Measurements from ENCODE around the gene SEMA4B. TPM values are rescaled to one million over a fixed set of nuclear protein-coding genes. Genes with fewer than 3 reads are reported as not detected.
"Not testable (repeated sequence)": the region's sequence is repeated elsewhere in the genome, so short reads cannot be mapped to it uniquely, and the experiment has no call there.

SEMA4B gene
- 1 to 10 TPM; 4.7 to 8.2 (median 7.7) TPM for total RNA-seq

- DNase-seq (peak; percentile 58), ATAC-seq (peak; percentile 95 to 96)
- Mint-ChIP-seq H3K9me3 (no peaks in the 10 kb centered on the region), H3K4me1 (ENCODE audit: low read depth) (peaks cover 24% of the 10 kb centered on the region), H3K36me3 (ENCODE audit: insufficient read depth) (no peaks in the 10 kb centered on the region), H3K27me3 (ENCODE audit: low read depth) (no peaks in the 10 kb centered on the region), H3K4me3 (peak within 1 kb of the TSS; percentile 87)
Observed at GRCh38 chr15:90201130-90201943, at the start of gene SEMA4B. SEMA4B (plus strand) TSS chr15:90201330; CDS start chr15:90201579, 249 bp downstream.

DNA sequence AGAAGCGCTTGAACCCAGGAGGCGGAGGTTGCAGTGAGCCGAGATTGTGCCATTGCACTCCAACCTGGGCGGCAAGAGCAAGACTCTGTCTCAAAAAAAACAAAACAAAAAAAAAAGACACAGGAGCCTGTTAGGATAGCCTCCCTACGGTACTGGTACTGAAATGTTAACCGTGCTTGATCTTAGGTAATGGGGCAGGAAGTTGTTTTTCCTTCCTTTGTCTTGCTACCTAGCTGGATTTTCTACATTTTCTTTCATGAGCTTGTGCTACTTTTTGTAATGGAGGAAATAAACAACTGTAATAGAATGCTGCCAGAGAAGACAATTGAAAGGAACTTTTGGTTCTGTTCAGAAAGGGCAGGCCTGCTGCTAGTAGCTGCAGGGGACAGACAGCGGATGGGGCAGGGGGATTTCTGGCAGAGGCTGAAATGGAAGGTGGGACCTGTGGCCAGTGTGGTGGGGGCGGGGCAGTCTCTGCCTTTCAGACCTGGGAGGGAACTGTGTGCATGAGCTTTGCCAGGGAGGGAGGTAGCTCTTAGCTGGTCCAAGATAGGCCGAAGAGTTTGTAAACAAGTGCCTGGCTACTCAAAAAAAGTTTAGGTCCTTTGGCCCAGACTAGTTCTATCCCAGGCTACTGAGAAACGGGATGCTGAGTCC is 49.0 kb upstream of the SEMA4B start:
- H3K9me3 Mint-ChIP-seq = no peaks in the 10 kb centered on the region
- no peaks in the 10 kb centered on the region for H3K36me3 Mint-ChIP-seq (ENCODE audit: insufficient read depth)
- no peaks in the 10 kb centered on the region for H3K27me3 Mint-ChIP-seq (ENCODE audit: low read depth)
- ATAC-seq = no peak
- no peak for DNase-seq
- no peaks in the 10 kb centered on the region for H3K4me1 Mint-ChIP-seq (ENCODE audit: low read depth)
- no peak overlapping the region for H3K4me3 Mint-ChIP-seq

- Mint-ChIP-seq H3K4me3 (no peak overlapping the region), H3K9me3 (no peaks in the 10 kb centered on the region), H3K4me1 (ENCODE audit: low read depth) (peaks cover 7% of the 10 kb centered on the region), H3K27me3 (ENCODE audit: low read depth) (no peaks in the 10 kb centered on the region), H3K36me3 (ENCODE audit: insufficient read depth) (no peaks in the 10 kb centered on the region)
- ATAC-seq (no peak), DNase-seq (no peak)
Observed at GRCh38 chr15:90153658-90154057, 47.5 kb upstream of the SEMA4B start.

- Mint-ChIP-seq H3K4me3 (no peak overlapping the region), H3K4me1 (ENCODE audit: low read depth) (peaks cover 7% of the 10 kb centered on the region), H3K36me3 (ENCODE audit: insufficient read depth) (no peaks in the 10 kb centered on the region), H3K9me3 (no peaks in the 10 kb centered on the region), H3K27me3 (ENCODE audit: low read depth) (no peaks in the 10 kb centered on the region)
- DNase-seq (no peak), ATAC-seq (no peak)
Observed at GRCh38 chr15:90154246-90154645, 46.9 kb upstream of the SEMA4B start.

DNA sequence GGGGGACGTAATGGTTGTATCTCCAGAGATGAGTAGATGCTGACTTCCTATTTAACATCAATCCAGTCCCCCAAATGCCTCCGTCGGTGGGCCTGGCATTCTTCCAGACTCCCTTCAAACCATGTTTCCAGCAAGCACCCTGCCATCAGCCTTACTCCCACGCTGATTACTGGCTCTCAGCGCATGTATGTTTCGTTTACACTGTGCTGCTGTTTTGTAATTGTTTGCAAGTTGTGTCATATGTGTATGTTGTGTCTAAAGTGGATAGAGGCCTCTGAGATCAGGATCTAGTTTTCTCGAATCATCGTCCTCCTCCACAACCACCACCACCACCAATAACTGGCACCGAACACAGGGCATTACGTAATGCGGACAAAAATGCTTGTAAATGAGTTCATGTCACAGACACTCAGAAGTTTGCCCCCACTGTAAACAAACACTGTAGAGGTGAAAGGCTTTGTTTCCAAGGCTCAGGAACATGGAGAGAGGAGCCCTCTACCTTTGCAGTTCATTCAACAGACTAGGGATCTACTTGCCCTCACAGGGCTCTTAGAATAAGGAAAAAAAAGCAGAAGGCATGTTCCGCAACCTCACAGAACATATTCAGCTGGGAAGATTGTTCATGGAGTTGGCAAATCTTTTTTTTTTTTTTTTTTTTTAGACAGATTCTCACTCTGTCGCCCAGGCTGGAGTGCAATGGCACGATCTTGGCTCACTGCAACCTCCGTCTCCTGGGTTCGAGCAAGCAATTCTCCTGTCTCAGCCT is 46.1 kb upstream of the SEMA4B start:
- no peaks in the 10 kb centered on the region for H3K36me3 Mint-ChIP-seq (ENCODE audit: insufficient read depth)

GRCh38 chr15:90159213-90159612 is 41.9 kb upstream of the SEMA4B start:
- Mint-ChIP-seq H3K9me3 (no peaks in the 10 kb centered on the region), H3K4me1 (ENCODE audit: low read depth) (peaks cover 7% of the 10 kb centered on the region), H3K27me3 (ENCODE audit: low read depth) (peaks cover 5% of the 10 kb centered on the region), H3K4me3 (no peak overlapping the region), H3K36me3 (ENCODE audit: insufficient read depth) (no peaks in the 10 kb centered on the region)
- ATAC-seq (no peak), DNase-seq (no peak)

More for the DNA sequence above, 46.1 kb upstream of the SEMA4B start:
- DNase-seq (no peak), ATAC-seq (no peak)
- H3K4me1 Mint-ChIP-seq (ENCODE audit: low read depth) = peaks cover 7% of the 10 kb centered on the region
- H3K9me3 Mint-ChIP-seq = no peaks in the 10 kb centered on the region
- no peaks in the 10 kb centered on the region for H3K27me3 Mint-ChIP-seq (ENCODE audit: low read depth)
- H3K4me3 Mint-ChIP-seq = no peak overlapping the region

DNA sequence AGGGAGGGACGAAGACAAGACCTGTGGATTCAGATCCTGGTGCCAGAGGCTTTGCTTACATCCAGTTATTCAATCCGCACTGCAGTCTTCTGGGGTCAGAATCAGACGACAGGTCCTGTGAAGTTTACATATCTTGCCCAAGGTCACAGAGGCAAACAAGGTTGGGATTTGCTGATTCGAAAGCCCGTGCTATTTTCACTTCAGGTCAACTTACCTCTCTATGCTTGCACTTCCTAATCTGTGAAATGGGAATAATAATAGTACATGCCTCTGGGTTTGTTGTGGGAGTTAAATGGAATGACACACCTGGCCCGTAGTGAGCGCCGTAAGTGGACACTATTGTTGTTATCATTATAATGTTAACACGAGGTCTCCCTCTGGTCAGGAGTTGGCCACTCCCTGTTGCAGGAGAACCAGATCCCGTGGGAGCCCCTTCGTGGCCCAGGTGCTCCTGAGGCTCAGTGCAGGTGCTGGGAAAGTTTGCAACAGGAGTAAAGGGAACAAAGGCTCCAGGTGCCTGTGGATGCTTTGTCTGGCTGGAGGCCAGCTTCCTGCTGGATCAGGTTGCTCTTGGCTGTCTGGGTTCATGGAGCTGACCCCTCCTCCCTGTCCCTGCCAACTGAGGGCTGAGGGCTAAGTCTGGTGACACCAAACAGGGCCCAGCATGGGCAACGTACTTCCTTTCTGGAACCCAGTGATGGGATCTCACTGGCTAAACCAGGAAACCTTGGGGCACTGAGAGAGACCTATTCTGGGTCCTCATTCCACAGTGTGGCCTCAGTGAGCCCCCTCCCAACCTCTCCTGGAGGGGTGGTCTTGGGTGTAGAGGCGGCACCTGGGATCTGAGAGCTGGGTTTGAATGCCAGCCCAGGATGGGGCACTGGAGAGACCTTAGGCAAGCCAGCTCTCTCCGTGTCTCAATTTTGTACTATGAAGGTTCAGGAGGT is 40.1 kb upstream of the SEMA4B start:
- no peak overlapping the region for H3K4me3 Mint-ChIP-seq
- peaks cover 5% of the 10 kb centered on the region for H3K27me3 Mint-ChIP-seq (ENCODE audit: low read depth)
- ATAC-seq (no peak), DNase-seq (no peak)
- H3K9me3 Mint-ChIP-seq = no peaks in the 10 kb centered on the region
- H3K4me1 Mint-ChIP-seq (ENCODE audit: low read depth) = peaks cover 7% of the 10 kb centered on the region
- H3K36me3 Mint-ChIP-seq (ENCODE audit: insufficient read depth) = no peaks in the 10 kb centered on the region

DNA sequence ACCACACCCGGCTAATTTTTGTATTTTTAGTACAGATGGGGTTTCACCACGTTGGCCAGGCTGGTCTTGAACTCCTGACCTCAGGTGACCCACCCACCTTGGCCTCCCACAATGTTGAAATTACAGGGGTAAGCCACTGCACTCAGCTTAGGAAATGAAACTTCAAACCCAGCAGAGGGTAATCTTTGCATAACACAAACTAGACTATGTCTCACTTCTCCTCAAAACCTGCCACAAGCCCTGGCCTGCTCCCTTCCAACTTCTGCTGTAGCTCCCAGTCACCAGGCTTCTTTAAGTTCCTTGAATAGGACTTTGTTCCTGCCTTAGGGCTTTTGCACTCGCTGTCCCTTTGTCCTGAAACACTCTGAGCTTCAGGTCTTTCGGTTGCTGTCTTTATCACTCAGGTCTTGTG is 39.2 kb upstream of the SEMA4B start:
- DNase-seq (no peak), ATAC-seq (no peak)
- Mint-ChIP-seq H3K9me3 (no peaks in the 10 kb centered on the region), H3K4me1 (ENCODE audit: low read depth) (peaks cover 7% of the 10 kb centered on the region), H3K27me3 (ENCODE audit: low read depth) (peaks cover 5% of the 10 kb centered on the region), H3K4me3 (no peak overlapping the region), H3K36me3 (ENCODE audit: insufficient read depth) (no peaks in the 10 kb centered on the region)

- H3K36me3 Mint-ChIP-seq (ENCODE audit: insufficient read depth) = no peaks in the 10 kb centered on the region
- no peak overlapping the region for H3K4me3 Mint-ChIP-seq
- H3K27me3 Mint-ChIP-seq (ENCODE audit: low read depth) = peaks cover 5% of the 10 kb centered on the region
- H3K9me3 Mint-ChIP-seq = no peaks in the 10 kb centered on the region
- ATAC-seq (no peak), DNase-seq (no peak)
- H3K4me1 Mint-ChIP-seq (ENCODE audit: low read depth) = peaks cover 6% of the 10 kb centered on the region
Observed at GRCh38 chr15:90162956-90163355, 38.2 kb upstream of the SEMA4B start.

DNA sequence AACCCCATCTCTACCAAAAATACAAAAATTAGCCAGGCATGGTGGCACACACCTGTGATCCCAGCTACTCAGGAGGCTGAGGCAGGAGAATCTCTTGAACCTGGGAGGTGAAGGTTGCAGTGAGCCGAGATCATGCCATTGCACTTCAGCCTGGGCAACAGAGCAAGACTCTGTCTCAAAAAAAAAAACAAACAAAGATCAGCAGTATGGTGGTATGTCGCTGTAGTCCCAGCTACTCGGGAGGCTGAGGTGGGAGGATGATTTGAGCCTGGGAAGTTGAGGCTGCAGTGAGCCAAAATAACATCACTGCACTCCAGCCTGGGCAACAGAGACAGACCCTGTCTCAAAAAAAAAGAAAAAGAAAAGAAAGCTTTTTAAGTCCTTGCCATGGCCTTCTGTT is 36.9 kb upstream of the SEMA4B start:
- H3K9me3 Mint-ChIP-seq; ATAC-seq; H3K4me3 Mint-ChIP-seq; DNase-seq; H3K36me3 Mint-ChIP-seq (ENCODE audit: insufficient read depth); H3K4me1 Mint-ChIP-seq (ENCODE audit: low read depth); H3K27me3 Mint-ChIP-seq (ENCODE audit: low read depth): not testable (repeated sequence)

GRCh38 chr15:90165157-90165556 is 36.0 kb upstream of the SEMA4B start:
- no peak overlapping the region for H3K4me3 Mint-ChIP-seq
- H3K4me1 Mint-ChIP-seq (ENCODE audit: low read depth) = peaks cover 2% of the 10 kb centered on the region
- H3K27me3 Mint-ChIP-seq (ENCODE audit: low read depth) = peaks cover 5% of the 10 kb centered on the region
- ATAC-seq (no peak), DNase-seq (no peak)
- H3K9me3 Mint-ChIP-seq = no peaks in the 10 kb centered on the region
- no peaks in the 10 kb centered on the region for H3K36me3 Mint-ChIP-seq (ENCODE audit: insufficient read depth)

DNA sequence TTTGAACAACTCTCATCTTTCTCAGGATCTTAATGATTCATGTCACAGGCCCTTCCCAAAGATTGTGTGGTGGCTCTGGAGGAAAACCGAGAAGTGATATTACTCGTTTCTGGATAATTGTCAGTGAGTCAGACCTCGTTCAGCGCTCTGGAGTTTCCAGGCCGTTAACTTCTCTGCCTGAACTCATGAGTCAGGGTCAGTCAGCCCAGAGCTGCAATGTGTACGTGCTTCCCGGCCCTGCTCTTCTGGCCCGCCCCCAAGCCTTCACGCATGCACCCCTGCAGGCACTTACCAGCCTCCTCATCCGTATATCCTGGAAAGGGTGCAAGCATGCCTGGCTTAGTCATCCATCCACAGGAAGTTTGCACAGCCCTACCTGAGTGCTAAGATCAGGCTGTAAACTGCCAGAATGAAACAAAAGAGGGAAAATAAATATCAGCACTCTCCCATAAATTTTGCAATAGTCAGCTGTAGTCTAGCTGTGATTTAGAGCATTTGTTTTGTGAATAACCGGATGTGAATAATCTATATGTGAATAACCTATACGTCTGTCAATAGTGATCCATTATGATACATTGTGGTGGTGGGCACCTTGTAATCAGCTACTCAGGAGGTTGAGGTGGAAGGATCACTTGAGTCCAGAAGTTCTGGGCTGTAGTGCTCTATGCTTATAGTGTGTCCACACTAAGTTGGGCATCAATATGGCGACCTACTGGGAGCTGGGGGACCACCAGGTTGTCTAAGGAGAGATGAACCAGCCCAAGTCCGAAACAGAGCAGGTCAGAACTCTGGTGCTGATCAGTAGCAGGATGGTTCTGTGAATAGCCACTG is 35.3 kb upstream of the SEMA4B start:
- H3K4me1 Mint-ChIP-seq (ENCODE audit: low read depth) = peaks cover 2% of the 10 kb centered on the region
- ATAC-seq (peak; percentile 96 to 97), DNase-seq (no peak)
- H3K9me3 Mint-ChIP-seq = no peaks in the 10 kb centered on the region
- peaks cover 5% of the 10 kb centered on the region for H3K27me3 Mint-ChIP-seq (ENCODE audit: low read depth)
- H3K36me3 Mint-ChIP-seq (ENCODE audit: insufficient read depth) = no peaks in the 10 kb centered on the region
- no peak overlapping the region for H3K4me3 Mint-ChIP-seq

DNA sequence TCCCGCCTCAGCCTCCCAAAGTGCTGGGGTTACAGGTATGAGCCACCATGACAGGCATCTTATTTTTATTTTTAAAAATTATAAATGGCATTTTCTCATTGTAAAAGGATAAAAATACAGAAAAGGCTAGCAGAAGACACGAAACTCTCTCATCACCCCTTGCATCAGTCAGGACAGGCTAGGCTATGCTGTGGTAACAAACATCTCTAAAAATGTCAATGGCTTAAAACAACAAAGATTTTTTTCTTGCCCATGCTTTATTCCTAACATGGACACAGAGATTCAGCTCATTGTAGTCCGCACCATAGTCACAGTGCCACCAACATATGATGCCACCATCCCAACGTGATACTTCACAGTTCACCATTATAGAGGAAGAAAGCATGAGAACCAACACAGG is 34.0 kb upstream of the SEMA4B start:
- Mint-ChIP-seq H3K36me3 (ENCODE audit: insufficient read depth) (no peaks in the 10 kb centered on the region), H3K4me3 (no peak overlapping the region), H3K27me3 (ENCODE audit: low read depth) (peaks cover 5% of the 10 kb centered on the region), H3K4me1 (ENCODE audit: low read depth) (peaks cover 2% of the 10 kb centered on the region), H3K9me3 (no peaks in the 10 kb centered on the region)
- DNase-seq = no peak
- ATAC-seq = no peak
